HG03520 (cell line): ENCODE data around the gene BNC2.

Source experiments
- ATAC-seq: cut with Tn5 transposase; IDR thresholded peaks from one replicate; pipeline ENCODE4 v1.9.1; 2021; ENCODE audit warnings: mild to moderate bottlenecking, moderate library complexity; ENCODE audit not compliant: unreplicated experiment

The BNC2 gene

DNA sequence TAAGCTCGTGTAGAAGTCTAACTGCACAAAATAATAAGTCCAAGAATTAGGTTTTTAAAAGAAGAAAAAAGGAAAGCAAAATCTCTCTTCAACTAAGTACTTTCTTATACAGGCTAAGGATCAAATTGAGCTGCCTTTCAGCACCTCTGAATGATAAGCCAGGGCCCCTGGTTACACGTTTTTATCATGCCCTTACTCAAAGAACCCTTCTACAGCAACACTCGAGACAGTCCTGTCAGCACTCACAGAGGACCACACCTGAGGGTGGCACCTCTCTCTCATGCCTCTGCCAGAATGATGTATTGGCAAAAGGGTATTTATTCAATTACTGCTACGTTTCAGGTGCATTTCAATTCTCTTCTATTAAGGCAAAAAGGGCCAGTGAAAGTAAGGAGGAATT is 150.5 kb downstream of the BNC2 start:
- ATAC-seq: no peak

DNA sequence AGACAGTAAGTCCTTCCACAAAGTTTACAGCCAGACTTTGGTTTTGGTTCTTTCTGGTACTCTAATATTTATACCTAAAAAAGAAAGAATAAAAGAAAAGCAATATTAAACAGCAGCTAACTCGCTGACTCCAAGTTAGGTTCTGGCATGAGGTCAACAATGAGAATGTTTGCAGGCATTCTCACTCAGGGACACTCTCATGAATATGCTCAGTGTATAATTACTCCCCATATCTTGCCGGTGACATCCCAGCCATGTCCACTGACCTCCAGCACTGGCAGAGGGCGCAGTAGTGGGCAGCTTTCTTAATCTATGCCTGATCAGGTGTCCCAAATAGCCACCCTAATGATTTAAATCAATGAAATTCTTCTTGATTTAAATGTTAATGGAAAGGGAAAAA is 151.5 kb downstream of the BNC2 start:
- ATAC-seq: no peak

DNA sequence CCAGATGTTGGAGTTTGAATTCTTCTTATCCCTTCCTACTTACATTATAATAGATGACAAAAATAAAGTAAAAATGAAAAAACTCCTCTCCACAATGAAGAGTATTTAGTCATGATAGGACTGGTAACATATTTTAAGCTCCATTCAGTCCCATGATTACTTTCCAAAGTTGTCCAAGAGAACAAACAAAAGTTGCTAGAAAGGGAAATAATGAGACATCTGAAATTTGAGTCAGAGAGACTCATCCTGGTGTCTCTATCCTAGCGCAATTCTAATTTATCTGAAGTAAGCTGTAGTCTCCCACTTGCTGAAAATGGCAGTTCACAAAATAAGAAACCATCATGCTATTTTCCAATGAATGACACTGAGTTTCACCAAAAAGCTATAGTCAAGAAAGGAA is 152.2 kb downstream of the BNC2 start:
- no peak for ATAC-seq

DNA sequence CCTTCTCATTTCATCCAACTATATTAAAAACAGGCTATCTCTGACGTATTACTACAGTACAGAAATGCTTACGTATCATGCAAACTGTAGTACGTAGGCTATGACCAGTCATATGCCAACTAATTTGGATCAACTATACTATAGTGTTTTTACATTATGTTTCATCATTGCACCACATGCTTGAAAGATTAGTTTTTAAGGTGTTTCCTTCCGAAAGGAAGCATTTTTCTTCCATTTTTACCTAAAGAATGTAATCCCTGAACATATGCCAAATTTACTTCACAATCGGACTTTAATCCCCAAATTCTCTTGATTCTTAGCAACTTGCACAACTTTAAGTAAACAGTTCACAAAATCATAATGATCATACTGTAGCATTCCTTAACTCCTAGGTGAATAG is 153.9 kb downstream of the BNC2 start:
- ATAC-seq: no peak

DNA sequence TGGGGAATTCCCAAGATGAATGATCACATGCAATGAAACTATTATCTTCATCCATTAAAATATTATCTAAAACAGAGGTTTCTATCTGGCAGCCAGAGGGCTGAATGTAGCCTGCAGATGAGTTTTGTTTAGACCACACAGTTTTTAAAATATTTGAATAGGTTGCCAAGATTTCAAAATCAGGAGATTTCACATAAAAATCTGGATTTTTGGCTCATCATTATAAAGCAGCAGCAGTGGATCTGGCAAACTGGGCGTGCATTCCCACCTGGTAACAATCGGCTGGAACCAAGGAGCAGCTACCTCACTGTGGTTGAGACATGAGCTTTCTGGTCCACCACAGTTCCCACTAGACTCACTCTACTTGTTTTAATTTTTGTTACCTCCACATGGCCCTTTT is 155.1 kb downstream of the BNC2 start:
- no peak for ATAC-seq

DNA sequence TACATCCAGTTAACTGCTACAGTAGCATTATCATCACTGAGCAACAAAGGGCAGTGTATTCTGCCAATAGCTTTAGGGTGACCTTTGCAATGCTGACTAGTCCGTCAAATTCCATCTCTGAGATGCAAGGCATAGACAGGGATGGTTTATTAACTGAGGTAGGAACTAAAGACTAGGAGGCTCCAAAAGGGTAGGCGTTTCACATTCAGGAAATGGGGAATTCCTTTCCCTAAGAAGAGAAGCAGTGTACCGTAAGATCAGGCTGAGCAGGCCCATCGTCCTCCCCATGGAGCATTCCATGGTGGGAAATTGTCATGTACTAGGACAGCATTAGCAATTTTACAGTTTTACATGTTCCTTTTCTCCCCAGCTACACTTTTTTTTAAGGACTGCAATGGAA is 157.7 kb downstream of the BNC2 start:
- ATAC-seq: no peak

DNA sequence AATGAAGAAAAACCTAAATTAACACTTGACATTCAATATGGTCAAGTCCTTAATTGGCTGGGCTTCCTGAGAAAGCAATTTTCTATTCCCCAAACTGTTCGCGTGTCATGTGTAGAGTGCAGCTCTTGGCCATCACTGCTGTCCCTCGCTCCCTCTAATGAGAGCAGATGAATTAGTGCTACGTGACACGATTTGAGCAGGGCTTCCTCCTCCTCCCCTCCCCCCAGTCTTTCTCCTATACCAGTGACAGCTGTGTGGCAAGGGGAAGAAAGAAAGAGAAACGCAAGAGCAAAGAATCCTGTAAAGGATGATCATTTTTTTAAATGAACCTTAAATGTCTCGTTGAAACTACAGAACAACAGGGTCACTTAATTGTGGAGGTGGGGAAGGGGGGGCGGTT is 159.6 kb downstream of the BNC2 start:
- ATAC-seq: no peak

DNA sequence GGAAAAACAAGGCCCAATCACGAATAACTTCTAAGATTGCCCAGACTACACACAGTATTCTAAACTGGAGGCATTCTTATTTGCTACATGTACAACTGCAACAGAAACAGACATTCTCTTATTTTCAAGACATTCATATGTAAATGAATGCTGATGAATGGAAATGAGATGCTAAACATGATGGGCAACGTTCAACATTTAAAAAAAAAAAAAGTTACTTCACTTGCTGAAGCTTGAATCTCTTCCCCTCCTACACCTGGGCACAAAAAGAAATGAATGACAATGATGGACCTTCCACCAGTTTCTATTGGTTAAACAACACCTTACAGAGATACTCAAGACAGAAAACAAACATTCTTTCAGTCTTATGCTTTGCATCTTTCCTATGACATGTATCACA is 160.5 kb downstream of the BNC2 start:
- no peak for ATAC-seq

DNA sequence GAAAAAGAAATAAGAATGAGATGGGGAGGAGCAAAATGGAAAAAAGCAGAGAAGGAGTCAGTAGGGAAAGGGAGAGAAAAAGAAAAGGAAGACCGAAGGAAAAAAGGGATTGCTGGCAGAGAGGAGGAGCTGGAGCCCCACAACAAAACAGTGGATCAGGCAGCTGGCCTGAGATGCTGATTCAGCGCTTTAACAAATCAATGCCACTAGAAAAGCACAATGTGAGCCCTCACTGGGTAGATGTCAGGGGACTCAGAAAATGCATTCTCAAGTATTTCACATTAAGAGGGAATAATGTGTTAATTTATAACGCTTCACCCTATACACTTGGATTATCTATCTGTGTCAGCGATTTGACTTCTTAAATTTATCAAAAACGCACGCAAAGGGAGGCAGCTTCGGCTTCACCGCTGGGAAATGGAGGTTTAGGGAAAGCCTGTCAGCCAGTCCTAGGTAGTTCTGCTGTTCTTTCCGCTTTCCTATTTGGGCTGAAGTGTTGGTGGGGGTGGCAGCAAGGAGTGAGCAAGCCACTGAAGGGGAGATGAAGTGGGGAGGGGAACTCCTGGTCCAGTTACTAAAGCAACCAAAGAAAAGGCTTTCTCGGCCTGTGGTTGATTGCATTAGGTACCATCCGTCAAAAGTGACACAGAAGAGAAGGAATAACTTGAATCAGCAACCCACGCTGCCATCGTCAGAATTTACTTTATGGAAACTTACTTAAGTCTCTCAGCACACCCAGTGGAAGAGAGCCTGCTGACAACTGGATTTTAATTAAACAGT is 161.6 kb downstream of the BNC2 start:
- ATAC-seq: no peak

DNA sequence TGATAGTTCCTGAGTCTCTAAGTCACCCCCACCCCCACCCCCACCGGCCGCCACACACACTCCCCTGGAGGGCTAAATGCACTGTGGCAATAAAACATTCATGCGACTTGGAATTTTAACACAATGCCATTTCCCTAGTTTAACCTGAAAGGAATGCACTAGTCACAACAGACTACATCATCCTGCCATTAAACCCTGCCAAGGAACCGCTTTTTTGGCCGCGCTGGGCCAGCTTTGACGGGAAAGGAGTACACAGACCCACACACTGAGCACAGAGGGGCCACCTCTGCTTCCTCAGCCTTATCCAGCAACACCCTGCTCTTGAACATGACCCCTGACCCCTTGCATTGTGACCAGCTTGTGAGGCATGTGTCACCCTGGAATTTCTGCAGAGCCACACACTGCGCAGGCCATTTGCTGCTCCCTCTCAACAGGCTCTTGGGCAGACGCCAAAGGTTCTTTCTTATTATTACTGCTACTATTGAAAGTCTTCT is 165.3 kb downstream of the BNC2 start:
- no peak for ATAC-seq

DNA sequence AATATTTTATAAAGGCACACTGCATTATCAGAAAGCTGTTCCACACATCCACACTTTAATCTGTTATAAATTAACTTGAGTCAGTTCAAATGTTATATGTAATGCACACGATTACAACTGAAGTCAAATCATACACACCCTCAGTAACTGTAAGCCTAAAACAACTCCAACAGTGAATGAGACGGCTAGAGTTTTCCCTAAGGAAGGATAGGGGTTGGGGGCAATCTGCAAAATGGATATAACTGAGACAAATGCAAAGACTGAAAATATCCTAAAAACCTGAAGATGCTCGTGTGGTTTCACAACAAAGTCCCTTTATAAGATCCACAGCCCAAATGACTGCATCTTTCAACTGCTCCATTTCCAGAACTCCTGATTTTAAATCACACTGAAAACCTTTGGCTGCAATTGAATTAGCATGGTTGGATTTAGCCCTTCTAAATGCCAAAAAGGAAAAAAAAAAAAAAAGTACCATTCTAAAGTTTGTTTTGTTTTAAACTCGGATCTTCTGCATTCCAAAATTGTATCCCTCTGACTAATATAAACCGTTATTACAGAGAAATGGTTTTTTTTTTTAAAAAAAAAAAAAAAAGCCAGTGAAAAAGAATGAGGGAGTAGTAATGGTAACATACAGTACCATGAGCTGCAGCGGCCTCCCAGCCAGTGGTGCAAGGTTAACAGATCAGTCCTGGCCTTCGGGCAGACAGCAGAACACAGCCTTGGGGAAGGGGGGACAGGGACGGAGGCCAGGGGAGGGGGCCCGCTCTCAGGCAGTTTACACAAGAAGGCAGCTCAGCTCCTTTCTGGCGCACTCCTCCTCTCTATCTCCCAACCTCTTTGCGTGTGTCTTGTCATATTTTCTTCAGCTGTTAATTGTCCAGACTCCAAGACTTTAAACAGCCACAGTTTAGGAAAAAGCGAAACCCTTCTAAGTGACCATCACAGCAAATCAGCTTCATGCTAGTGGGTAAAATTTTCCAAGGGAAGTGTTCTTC is 166.1 kb downstream of the BNC2 start:
- ATAC-seq: no peak

DNA sequence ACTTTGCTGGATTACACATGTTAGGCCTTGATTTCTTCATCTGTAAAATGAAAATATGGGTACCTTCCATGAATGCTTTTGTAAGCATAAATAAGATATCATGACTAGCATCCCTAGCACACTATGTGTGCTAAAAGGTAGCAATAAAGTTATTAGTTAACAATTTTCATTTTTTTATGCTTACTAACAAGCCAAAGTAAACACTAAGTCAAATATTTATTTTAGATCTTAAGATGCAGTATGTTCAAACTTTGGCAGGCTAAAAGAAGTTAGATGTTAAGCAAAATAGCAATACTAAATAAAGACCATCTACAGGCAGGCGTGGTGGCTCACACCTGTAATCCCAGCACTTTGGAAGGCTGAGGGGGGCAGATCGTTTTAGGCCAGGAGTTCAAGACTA is 169.1 kb downstream of the BNC2 start:
- ATAC-seq: no peak

DNA sequence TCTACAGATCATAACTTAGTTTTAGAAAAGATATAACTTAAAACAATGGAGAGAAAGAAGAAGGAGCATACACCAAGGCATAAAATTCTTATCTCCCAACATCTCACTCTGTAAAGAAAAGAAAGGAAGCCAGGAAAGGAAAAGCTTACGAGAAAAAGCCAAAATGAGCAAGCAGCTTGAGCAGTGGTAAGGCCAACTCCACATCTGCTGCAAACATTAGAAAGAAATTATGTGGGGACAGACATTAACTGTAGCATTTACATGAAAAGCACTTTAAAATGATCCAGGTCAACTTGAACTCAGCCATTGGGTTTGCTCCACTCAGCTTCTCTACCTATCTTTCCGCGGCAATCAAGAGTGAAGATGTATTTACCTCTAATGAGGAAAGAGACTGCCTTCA is 176.9 kb downstream of the BNC2 start:
- ATAC-seq: no peak

DNA sequence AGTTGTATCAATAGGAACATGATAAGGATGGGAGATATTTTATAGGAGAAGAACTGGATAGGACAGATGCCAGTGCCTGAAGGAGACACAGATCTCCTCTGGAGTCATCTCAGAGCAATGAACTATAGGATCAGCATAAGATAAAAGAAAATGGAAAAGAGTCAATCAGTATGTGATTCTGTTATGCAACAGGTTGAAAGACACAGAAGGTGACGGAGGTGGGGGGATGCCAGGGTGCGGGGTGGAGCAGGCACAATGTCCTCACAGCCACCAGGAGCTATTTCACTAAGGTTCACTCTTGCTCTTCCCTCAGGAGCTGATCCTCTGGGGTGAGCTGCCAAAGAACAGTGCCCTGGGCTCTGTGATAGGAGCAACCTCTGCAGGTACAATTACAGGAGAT is 179.8 kb downstream of the BNC2 start:
- no peak for ATAC-seq

DNA sequence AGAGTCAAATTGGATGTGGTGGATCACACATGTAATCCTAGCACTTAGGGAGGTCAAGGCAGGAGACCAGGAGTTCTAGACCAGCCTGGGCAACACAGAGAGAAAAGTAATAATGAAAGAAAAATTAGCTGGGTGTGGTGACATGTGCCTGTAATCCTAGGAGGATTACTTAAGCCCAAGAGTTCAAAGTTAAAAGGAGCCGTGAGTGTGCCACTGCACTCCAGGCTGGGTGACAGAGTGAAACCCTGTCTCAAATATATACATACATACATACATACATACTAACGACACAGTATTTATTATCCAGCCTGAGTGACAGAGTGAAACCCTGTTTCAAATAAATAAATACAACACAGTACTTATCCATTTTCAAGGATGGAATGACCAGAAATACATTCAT is 180.3 kb downstream of the BNC2 start:
- ATAC-seq: no peak

DNA sequence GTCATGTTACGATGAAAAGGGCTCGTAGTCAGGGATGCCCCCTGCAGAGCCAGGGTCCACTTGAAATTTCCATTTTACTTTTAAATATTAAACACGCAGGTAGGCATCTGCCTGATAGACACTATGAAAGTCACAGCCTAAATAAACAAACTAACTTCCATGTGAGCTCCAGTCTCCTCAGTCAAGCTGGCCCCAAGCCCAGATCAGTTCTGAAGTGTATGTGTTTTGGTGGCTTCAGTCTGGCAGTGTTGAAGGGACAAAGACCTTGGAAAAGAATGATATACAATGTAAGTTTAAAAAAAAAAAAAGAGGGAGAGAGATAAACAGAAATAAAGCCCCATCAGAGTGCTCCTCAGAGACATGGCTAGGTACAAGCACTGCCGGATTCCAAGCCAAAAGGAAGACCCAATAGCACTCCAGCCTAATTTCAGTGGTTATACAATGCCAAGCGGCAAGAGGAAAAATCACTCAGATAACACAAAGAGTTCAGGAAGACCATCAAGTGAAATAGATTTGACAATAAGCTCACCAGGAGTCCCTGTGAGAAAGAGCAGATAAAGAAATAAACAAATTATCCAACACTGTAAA is 181.0 kb downstream of the BNC2 start:
- ATAC-seq: no peak

DNA sequence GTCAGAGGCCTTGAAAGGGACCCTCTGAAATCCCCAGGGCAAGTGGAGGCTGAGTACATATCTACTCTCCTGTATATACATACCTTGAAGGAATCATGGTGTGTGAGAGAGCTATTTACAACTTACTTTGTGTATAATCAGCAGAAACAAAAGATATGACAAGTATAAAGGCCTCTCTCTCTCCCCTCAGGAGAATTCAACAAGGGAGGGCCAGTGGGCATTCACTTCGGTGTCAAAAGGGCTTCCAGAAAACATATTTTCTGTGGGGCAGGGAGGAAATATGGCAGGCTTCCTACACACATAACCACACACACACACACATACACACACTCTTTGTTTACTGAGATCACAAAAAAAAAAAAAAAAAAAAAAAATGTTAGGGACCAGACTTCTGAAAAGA is 181.7 kb downstream of the BNC2 start:
- ATAC-seq: no peak

DNA sequence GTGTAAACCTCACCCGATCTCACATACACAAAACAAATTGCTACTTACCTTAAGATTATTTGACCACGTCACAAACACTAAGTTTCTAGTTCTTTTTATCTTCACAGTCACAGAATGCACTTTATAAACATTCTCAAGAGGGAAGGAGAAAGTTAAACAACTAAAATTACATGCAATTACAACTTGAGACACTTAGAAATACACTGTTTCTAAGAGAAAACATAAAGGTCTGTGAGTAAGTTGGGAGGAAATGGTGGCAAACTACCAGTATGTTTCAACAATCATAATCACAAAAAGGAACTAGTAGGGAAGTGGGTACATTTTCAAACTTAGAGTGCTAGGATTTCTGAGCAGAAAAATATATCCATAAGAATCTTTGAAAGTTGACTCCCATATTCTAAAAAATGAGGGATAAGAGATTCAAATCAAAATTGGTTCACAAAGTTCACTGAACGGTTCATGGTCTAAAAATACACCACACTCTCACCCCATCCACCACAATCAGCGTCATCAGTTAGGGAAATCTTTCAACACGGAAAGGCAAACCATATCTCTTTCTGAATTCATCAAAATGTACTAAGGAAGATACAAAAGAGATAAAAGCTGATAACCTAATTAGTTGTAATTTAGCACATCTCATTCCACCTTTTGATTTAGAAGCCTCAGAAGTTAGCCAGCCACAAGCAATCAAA is 182.6 kb downstream of the BNC2 start:
- ATAC-seq: no peak

DNA sequence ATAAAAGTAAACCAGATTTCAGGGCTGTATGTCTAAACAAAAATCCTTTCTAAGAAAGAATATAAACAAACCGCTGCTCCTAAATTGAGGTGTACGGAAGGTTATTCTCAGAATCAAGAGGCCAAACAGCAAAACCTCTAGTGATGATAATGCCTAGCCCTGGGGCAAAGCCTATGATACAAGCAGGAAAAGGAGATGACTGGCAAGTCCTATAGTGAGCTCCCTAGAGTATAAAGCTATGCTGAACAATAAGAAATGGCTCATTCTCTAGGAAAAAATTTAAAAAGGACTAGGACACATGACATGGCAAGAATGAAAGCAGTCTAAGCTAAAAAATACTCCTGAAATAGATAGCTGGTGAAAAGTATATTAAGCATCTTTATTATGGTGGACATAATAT is 187.1 kb downstream of the BNC2 start:
- ATAC-seq: no peak

DNA sequence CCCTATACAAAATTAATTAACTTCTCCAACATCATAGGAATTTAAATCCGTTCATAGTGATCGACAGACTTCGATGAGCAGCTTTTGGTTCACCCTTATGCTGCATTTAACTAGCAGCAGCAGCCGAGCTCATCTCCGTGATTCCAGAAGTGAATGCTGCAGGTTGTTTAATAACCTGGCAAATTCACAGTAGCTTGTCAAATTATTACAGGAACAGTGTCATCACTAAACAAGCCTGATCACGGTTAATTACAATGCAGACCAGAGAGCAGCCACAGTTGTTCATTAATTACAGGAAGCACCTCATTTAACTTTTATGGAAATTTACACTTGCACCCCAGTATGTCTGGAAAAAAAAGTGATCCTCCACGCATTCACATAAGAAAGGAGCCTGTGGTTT is 188.2 kb downstream of the BNC2 start:
- ATAC-seq: no peak

DNA sequence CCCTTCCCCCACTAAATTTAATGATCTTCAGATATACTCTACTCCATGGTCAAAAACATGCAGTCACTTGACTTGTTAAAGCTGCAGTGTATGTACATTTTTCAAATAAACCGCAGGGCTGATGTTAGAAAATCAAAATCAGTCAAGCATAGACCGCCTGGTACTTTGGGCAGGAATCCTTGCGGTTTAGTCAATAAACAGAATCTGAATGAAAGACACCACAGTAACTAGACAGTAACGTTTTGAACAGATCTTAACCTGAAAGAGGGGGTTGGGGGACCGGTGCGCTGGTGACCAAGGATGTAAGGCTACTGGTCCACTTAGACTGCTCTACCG is 188.8 kb downstream of the BNC2 start:
- ATAC-seq: no peak
